GDM1 (cell line): ENCODE data around the gene SMPD3.

Experiments used
- DNase-seq: peaks from one replicate; lab custom pipeline; 2025; lab: John Stamatoyannopoulos, UW

SMPD3 gene

GRCh38 chr16:68433316-68433715 lies 15.0 kb downstream of the SMPD3 start:
- DNase-seq: no peak

DNA sequence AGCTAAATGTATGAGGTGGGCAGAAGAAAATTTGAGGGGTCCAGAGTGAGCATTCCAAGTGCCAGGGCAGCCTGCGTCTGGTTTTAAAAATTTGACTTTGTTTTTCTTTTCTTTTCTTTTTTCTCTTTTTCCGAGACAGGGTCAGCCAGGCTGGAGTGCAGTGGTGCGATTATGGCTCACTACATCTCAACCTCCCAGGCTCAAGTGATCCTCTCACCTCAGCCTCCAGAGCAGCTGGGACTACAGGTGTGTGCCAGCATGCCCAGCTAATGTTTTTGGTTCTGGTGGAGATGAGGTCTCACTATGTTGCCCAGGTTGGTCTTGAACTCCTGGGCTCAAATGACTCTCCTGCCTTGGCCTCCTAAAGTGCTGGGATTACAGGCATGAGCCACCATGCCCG lies 15.6 kb downstream of the SMPD3 start:
- DNase-seq: no peak

- no peak for DNase-seq
Observed at GRCh38 chr16:68429076-68429854, 19.0 kb downstream of the SMPD3 start.

GRCh38 chr16:68427649-68428303 lies 20.5 kb downstream of the SMPD3 start:
- DNase-seq: no peak

DNA sequence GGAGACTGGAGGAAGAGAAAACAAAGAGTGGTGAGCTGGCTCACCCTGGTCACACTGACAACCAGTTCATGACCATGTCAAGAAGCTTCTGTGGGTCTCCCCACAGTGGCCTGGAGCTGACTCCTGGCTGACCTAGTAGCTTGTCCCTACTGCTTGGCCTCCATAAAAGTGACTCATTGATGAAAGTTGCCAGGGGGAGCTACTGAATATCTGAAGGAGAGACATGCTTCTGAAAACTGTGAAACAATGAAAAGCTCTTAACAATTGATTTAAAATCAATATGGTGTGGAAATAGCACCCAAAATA lies 22.0 kb downstream of the SMPD3 start:
- no peak for DNase-seq

DNA sequence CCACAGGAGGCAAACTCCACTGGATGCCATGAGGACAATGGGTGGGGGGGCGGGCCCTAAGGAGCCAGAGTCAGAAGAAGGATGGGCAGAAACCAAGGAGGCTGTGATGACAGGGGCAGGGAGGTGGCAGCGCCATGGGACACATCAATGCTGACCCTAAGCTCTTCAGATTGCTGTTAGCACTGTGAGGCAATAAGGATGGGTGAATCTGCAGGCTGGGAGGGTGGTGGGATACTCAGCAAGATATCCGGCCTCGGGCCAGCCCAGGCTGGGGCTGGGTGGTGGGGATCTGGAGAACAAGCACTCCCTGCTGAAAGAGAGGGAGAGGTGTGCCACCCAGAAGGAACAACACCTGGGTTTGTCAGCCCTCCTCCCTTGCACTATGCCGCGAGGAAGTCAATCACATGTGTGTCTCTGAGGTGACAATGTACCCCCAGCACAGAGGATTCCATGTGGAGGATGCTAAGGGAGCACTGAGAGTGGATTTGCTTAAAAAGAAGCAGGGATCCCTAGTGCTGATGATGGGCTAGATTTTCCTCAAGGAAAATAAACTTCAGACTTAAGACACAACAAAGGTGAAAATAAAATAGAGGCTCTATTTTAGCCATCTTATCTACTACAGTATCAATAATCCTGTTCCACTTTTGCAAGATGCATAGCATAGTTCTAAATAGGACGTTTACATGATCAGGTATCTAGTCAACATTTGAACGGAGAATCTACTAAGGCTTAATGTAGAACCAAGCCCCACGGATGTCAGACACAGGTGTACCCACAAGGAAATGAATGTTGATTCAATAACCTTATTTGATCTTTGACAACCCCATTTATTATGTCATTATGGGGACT lies 22.6 kb downstream of the SMPD3 start:
- no peak for DNase-seq

- no peak for DNase-seq
Observed at GRCh38 chr16:68423771-68424170, 24.5 kb downstream of the SMPD3 start.

- DNase-seq: no peak
Observed at GRCh38 chr16:68422396-68422960, 25.8 kb downstream of the SMPD3 start.

DNA sequence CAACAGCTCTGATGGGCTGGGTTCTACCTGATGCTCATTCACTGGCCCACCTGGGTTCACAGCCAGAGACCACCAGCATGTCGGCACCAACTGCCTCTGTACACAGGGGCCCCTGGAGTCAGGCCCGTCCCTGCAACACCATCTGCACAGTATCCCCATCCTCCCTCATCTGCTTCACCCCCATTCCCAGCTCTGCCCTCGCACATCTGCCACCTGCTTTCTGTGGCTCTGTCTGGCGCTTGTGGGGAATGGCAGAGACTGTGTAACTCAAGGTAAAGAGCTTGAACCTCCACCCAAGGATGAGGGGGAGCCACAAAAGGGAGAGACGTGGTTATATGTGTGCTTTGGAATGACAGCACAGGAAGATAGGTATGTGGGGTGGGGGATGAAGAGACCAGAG lies 27.2 kb downstream of the SMPD3 start:
- DNase-seq: no peak

- DNase-seq: no peak
Observed at GRCh38 chr16:68420366-68420942, 27.9 kb downstream of the SMPD3 start.

- DNase-seq: no peak
Observed at GRCh38 chr16:68417711-68418301, 30.5 kb downstream of the SMPD3 start.

DNA sequence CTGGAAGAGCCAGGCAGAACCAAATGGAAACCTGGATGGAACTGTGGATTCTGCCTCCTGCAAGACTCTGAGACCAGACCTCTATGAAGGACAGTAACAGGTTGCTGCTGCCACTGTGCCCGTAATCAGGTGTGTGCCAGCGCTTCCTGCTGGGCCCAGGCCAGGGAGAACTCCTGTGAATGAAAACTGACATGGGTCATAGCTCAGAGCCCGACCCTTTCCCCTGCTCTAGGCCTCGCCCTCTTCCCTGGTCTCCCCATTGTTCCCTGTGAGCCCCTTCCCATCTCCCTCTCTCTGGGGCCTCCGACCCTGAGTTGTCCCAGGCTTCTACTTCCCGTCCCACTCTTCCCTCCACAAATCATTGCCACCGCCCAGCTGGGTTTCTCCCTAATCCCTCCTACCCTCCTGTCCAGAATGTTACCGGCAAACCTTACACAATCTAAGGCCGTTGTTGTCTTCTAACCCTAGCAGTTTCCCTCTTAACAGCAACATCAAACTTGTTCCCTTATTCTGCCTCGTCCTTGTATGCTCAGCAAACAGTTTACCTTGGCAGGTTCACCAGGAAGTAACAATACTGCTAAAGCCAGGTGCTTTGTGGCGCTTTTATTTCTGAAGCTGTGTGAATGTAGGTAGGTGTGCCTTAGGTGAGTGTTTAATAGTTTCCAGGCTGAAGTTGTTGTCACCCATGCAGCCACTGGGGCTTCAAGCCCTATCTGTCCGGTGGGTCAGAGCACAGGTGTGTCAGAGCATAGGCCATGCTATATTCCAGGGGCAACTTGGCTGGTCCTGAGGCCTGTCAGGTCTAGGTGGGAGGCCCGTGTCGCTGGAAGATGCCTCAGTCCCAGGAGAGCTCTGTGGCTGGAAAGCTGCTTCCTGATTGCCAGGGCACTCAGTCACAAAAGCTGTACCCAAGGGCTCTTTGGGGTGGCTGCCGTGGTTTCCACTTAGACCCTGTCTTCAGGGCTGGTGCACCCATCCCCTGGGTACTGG lies 32.0 kb downstream of the SMPD3 start:
- no peak for DNase-seq

GRCh38 chr16:68414581-68414980 lies 33.7 kb downstream of the SMPD3 start:
- DNase-seq: no peak

GRCh38 chr16:68412061-68412460 lies 36.2 kb downstream of the SMPD3 start:
- DNase-seq: no peak

DNA sequence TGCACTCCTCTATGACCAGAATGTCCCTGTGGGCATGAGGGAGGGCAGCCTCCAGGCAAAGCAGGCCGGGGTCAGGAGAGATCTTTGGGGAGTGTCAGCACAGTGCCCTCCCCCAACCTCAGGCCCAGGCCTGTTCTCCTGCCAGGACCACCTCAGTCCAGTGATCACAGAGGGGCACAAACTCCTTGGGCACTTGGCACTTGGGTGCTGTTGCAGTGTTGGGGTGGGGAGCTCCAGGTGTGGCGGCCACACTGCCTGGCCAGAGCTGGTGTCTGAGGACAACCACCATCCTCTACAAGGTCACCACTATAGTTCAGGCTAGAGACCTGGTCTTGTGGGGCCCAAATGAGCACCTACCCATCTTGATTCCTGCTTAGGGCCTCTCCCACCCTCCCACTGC lies 37.2 kb downstream of the SMPD3 start:
- no peak for DNase-seq

DNA sequence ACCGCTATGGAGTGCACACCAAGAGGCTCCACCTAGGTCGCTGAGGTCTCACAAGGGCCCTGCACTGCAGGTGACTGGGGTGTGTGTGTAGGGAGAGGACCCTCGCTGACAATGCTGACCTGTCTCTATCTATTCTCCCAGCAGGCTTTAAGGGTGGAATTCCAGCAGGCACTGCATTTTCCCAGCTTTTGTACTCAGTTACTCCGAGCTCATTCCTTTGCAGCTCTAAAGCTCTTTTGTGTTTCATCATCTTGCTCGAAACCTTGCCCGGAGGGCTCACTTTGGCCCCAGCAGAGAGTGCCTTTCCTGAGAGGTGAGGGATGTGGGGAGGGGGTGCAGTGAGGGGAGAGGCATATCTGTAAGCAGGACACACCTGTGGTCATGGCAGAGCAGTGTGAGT lies 39.3 kb downstream of the SMPD3 start:
- DNase-seq: no peak

DNA sequence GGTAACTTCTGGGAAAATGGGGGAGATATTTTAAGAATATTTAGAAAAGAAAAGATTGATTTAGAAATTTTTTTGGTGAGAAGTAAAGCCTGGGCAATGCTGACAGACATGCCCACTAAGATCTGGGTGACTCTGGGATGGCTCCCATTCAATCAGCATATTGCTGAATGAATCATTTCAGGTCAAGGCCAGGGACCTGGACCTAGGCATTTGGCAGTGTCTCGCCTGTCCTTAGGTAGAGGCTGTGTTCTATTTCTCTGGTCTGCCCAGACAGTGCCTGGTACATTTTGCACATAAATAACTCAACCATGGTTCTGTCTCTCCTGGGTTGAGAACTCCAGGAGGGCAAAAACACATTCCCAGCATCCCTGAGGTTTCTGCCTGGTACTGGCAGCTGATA lies 39.9 kb downstream of the SMPD3 start:
- DNase-seq: no peak

GRCh38 chr16:68406458-68407152 lies 41.7 kb downstream of the SMPD3 start:
- no peak for DNase-seq

DNA sequence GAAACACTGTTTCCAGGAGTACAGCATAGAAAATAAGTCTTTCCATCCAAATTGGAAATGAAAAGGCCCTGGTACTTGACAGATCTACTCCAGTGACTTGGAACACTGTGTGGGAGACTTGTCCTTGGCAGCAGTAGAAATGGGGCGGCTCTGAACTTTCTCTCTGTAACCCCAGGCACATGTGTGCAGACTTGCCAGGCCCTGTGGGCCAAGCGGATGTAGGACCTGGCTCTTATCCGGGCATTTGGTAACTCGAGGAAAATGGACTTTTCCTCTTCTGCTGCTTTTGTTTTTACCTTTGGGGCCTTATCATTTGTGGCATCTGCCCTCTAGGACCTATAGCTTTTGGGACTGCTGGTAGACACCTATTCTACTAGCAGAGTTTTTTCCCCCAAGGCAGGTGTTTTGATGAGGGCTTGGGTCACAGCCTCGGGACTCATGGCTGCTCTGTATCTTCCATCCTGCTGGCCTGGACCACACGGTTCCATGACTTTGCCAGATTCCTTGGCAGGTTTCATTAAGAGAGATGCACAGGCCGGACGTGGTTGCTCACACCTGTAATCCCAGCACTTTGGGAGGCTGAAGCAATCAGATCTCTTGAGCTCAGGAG lies 43.5 kb downstream of the SMPD3 start:
- DNase-seq: no peak

DNA sequence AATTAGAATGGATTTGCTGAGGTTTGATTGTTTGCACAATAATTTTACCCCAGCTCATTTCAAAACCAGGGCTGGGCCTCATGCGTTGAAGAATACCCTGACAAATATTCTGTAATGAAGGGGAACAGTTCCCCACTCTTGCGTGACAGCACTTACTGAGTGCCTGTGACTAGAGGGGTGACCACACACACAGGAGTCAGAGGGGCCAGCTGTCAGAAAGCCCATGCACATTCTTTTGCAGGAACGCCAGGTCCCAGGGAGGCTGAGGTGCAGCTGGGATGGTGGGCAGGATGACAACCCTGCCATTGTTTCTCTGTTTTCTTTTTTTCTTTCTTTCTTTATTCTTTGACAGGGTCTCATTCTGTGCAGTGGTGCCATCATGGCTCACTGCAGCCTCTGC lies 44.6 kb downstream of the SMPD3 start:
- no peak for DNase-seq
